GM12864 (cell line): ENCODE results near the gene AGAP3.

Source experiments
- DNase-seq: peaks from one replicate; pipeline ENCODE4 v3.0.0-alpha.2; 2011; ENCODE audit warnings: low read depth
- H3K4me3 ChIP-seq: 2 replicates; pipeline ENCODE4 v1.5.1; 2011; ENCODE audit warnings: mild to moderate bottlenecking, low read depth, low read length, control low read depth
- TF ChIP-seq, protein P1 (sequence below): IDR thresholded peaks from 2 replicates; pipeline ENCODE4 v1.5.1; 2011; ENCODE audit warnings: low read depth, mild to moderate bottlenecking, moderate library complexity, low read length, control low read depth, inconsistent platforms; ENCODE audit errors: missing control alignments

The AGAP3 gene

DNA sequence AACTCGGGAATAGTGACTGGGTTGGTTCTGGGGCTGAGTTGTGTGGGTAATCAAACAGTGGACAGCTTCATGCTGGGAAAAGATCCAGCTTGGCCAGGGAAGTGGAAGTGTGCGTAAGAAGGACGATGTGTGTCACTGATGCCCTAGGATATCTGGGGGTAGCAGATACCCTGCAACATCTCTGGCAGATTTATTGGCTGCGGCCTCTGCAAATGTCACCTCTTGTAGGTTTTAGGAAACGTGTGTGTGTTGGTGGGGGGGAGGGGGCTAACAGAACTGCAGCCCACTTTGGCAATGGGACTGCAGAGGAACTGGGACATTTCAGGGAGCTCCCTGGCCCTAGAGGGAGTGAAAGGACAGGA is 965 bp upstream of the AGAP3 start:
- TF ChIP-seq, protein P1, sequence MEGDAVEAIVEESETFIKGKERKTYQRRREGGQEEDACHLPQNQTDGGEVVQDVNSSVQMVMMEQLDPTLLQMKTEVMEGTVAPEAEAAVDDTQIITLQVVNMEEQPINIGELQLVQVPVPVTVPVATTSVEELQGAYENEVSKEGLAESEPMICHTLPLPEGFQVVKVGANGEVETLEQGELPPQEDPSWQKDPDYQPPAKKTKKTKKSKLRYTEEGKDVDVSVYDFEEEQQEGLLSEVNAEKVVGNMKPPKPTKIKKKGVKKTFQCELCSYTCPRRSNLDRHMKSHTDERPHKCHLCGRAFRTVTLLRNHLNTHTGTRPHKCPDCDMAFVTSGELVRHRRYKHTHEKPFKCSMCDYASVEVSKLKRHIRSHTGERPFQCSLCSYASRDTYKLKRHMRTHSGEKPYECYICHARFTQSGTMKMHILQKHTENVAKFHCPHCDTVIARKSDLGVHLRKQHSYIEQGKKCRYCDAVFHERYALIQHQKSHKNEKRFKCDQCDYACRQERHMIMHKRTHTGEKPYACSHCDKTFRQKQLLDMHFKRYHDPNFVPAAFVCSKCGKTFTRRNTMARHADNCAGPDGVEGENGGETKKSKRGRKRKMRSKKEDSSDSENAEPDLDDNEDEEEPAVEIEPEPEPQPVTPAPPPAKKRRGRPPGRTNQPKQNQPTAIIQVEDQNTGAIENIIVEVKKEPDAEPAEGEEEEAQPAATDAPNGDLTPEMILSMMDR = no peak
- peak overlapping the region; percentile 77 for H3K4me3 ChIP-seq
- DNase-seq = no peak

DNA sequence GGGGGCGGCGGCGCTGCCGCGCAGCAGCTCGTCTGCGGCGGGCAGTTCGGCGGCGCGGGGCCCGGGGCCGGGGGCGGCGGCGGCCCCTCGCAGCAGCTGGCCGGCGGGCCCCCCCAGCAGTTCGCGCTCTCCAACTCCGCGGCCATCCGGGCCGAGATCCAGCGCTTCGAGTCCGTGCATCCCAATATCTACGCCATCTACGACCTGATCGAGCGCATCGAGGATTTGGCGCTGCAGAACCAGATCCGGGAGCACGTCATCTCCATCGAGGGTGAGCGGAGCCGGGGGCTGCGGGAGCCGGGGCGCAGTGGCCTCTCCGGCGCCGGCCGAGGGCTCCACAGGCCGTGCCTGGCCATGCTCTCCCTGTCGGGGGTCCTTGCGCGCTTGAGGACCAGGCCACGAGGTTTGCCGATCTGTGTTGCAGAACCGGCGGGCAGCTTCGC is 548 bp downstream of the AGAP3 start:
- no peak for DNase-seq
- H3K4me3 ChIP-seq = peak overlapping the region; percentile 77
- TF ChIP-seq, protein P1 = no peak

DNA sequence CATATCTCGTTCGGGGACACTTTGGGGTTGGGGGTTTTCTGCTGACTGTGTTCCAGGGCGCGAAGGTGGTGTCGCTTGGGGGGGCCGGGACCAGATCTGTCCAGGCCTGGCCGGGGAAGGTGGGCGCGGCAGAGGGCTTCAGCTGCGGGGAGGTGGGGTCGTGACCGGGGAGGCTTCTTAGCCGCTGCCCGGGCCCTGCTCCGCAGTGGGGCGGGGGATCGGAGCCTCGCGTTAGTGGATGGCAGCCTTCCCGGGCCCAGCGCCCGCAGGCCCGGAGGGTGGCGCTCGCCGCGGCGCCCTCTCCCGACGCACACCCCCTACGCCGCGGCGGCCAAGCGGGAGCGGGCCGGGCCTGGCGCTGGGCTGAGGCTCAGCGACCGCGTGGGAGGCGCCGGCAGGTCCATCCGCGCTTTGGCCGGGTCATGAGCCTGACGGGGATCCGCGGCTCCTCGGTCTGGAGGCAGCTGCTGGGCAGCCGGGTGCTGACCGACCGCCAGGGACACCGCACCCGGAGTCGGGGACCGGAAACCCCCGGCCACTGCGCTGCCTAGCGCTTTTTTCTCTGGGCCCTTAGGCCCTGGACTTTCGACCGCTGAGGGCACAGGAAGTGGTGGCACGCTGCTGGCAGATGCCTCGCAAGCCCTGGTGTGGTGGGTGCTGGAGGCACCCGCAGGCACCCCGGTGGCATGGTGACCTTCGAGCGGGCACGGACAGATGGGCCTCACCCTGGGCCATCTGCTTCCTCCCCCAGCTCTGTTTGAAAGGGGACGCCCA is 1.2 kb downstream of the AGAP3 start:
- TF ChIP-seq, protein P1 = peak; percentile 35
- no peak for DNase-seq
- H3K4me3 ChIP-seq = peak overlapping the region; percentile 77

DNA sequence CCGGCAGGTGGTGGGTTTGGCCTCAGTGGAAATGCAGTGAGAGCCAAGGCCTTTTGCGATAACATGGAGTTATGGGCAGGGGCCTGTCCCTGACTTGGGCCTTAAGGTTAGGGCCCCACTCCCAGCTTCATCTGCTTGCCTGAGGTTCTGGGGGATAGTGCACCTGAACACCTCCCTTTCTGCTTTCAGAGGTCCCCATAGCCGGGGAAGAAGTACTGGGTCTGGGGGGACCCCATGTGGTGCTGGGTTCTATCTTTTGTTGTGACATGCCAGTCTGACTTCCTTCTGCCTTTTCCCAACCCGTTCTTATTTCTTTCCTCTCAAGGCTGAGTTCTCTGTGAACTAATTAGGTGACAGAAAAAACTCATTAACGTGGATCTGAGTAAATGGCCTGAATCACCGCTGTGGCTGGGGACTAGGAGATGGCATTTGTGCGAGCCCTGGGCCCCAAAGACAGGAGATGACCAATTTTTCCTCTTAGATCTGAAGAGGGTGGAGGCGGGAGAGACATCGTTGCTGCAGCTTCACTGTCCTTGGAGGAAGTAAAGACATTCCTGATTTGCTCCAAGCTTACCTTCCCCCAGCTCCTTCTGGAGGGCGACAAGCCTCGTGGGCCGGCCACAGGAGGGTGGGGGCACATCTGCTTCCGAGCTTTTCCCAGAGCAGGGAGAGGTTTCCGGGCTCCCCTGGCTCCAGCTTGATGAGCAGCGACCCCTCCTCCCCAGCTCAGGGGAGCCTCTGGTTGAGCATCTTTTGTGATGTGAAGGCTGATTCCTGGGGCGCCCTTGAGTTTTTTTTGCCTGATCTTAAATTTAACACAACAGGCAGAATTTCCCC is 2.0 kb downstream of the AGAP3 start:
- H3K4me3 ChIP-seq = peak overlapping the region; percentile 77
- no peak for DNase-seq
- TF ChIP-seq, protein P1 = no peak

DNA sequence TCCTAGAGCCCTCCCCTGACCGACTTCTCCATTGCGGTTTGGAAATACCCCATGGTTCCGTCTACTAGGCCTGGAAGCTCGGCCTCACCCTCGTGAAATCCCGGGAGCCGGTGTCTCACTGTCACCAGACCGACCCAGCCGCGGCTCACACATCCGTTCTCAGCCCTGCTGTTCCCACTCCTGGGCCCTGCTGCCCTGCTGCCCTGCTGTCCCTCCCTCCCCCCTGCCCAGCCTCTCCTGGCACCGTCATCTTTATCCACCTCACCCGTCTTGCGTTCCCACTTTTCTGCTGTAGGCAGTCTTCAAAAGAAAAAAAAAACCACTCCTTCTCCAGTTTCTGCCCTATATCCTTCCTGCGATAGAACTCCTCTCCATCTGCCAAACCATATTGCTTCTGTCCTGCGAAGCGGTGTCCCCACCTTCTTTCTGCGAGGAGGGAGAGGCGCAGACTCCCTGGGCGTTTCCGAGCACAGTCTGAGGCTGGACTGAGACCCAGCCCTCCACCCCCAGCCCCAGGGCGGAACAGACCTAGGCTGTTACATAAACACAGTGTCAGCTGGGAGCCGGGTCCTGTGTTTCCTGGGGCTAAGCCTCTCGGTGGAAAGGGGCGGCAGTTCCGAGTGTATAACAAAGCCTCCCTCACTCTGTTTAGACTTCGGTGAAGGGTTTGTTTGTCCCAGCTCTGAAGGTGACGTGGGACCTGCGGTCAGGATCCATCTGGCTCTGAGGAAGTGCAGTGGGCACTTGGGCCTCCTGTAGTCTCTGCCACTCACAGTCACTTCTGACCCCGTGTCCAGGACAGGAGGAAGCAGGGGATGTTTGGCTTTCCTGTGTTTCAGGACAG is 2.8 kb downstream of the AGAP3 start:
- no peak overlapping the region for H3K4me3 ChIP-seq
- no peak for DNase-seq
- TF ChIP-seq, protein P1 = no peak

DNA sequence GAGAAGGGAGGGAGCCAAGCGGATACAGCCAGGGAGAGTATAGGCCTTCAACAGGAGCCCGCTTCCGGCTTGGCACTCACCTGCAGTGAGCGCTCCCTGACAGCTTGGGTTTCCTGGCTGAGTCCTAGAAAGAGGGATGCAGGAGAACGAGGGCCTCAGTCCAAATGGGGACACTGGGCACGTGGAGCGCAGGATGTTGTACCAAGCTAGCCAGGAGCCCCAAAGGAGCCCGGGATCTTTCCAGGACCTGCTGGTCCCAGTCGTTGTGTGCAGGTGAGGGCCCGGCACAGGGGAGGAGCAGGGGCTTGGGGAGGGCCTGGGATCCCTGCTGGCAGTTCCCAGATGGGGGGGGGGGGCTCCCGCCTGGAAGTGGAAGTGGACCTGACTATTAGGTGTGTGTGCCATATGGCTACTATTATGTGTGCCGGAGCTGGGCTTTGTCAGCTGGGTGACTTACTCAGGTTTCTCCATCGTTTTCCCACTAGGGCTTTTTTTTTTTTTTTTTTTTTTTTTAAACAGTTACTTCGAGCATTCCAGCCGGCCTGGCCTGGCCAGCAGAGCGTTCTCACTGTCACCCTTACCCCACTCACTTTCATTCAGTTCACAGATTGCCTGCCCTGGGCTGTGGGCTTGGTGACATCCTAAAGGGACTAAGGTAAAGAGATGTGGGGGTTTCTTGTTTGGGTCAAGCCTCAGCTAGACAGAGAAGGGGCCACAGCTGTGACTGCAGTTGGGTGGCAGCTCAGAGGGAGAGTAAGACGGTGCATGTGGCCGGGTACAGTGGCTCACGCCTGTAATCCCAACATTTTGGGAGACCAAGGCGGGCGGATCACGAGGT is 3.8 kb downstream of the AGAP3 start:
- H3K4me3 ChIP-seq = no peak overlapping the region
- no peak for DNase-seq
- TF ChIP-seq, protein P1 = no peak
